GM12878 (cell line): ENCODE measurements around the gene PIWIL1.

ENCODE experiments used
- CBX5 ChIP-seq: sonication (generic); IDR thresholded peaks from 2 replicates; pipeline ENCODE4 v1.6.1; 2016; ENCODE audit warnings: low read depth, moderate library complexity, mild to moderate bottlenecking, inconsistent platforms
- CEBPB ChIP-seq, 2 experiments: fragments of 150-350 bp in 1 of 2; IDR thresholded peaks; 2 replicates each; pipeline ENCODE4 v1.6.1; 2012 to 2014; ENCODE audit warnings: low read depth in 2 of 2, low read length in 2 of 2, borderline replicate concordance in 1 of 2, inconsistent platforms in 1 of 2
- CHD1 ChIP-seq: IDR thresholded peaks from 2 replicates; pipeline ENCODE4 v1.6.1; 2012; ENCODE audit warnings: low read depth, low read length, improper control_type of control experiment
- EZH2 ChIP-seq: IDR thresholded peaks from 2 replicates; pipeline ENCODE4 v1.6.1; 2012; ENCODE audit warnings: low read depth, mild to moderate bottlenecking, control low read depth, inconsistent platforms, low read length, borderline replicate concordance; ENCODE audit not compliant: control insufficient read depth
- HCFC1 ChIP-seq: fragments of 150-350 bp; IDR thresholded peaks from 2 replicates; pipeline ENCODE4 v1.6.1; 2014; ENCODE audit warnings: low read length
- KDM1A ChIP-seq: fragments of 200-600 bp; sonication (generic); IDR thresholded peaks from 2 replicates; pipeline ENCODE4 v1.6.1; 2016; ENCODE audit warnings: borderline replicate concordance
- SIN3A ChIP-seq: IDR thresholded peaks from 2 replicates; pipeline ENCODE4 v1.6.1; 2012; ENCODE audit warnings: low read depth, low read length, improper control_type of control experiment
- YY1 ChIP-seq: IDR thresholded peaks from 2 replicates; pipeline ENCODE4 v1.6.1; 2011; ENCODE audit warnings: low read depth, mild to moderate bottlenecking, low read length
- ZNF274 ChIP-seq: IDR thresholded peaks from one replicate; pipeline ENCODE4 v1.8.0; 2011; ENCODE audit not compliant: insufficient read length, insufficient read depth
- ZNF384 ChIP-seq: IDR thresholded peaks from 2 replicates; pipeline ENCODE4 v1.6.1; 2012; ENCODE audit warnings: low read depth, mild to moderate bottlenecking, low read length, improper control_type of control experiment, borderline replicate concordance
- TF ChIP-seq, protein P1 (sequence below), 3 experiments: IDR thresholded peaks in 2 of 3; conservative IDR thresholded peaks in 1 of 3; 2 replicates each; pipeline ENCODE4 v1.5.1; 2011; ENCODE audit warnings: low read depth in 3 of 3, low read length in 3 of 3, mild to moderate bottlenecking in 3 of 3, control low read depth in 2 of 3, moderate library complexity in 2 of 3, inconsistent platforms in 1 of 3, mixed read lengths in 1 of 3; ENCODE audit not compliant: control insufficient read depth in 2 of 3, insufficient read depth in 1 of 3; ENCODE audit errors: extremely low read depth in 1 of 3
- TF ChIP-seq, protein P2 (sequence below): IDR thresholded peaks from 2 replicates; pipeline ENCODE4 v1.6.1; 2012; ENCODE audit warnings: low read depth, low read length, improper control_type of control experiment

- TF ChIP-seq SIN3A, result no peak
- TF ChIP-seq, protein P1, sequence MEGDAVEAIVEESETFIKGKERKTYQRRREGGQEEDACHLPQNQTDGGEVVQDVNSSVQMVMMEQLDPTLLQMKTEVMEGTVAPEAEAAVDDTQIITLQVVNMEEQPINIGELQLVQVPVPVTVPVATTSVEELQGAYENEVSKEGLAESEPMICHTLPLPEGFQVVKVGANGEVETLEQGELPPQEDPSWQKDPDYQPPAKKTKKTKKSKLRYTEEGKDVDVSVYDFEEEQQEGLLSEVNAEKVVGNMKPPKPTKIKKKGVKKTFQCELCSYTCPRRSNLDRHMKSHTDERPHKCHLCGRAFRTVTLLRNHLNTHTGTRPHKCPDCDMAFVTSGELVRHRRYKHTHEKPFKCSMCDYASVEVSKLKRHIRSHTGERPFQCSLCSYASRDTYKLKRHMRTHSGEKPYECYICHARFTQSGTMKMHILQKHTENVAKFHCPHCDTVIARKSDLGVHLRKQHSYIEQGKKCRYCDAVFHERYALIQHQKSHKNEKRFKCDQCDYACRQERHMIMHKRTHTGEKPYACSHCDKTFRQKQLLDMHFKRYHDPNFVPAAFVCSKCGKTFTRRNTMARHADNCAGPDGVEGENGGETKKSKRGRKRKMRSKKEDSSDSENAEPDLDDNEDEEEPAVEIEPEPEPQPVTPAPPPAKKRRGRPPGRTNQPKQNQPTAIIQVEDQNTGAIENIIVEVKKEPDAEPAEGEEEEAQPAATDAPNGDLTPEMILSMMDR (IDR thresholded peaks at IDR 0.05 in 2 of 3, conservative IDR thresholded peaks at IDR 0.05 in 1 of 3; ENCODE audit: control insufficient read depth in 2 of 3, extremely low read depth in 1 of 3, insufficient read depth in 1 of 3, low read depth in 3 of 3, low read length in 3 of 3), result no peak
- no peak for TF ChIP-seq ZNF384
- TF ChIP-seq EZH2, result no peak
- TF ChIP-seq CEBPB (IDR thresholded peaks at IDR 0.05; ENCODE audit: borderline replicate concordance in 1 of 2, low read depth in 2 of 2, low read length in 2 of 2), result no peak
- TF ChIP-seq KDM1A, result no peak
- TF ChIP-seq ZNF274, result no peak
- no peak for TF ChIP-seq CBX5
- no peak for TF ChIP-seq YY1
- TF ChIP-seq HCFC1, result no peak
- TF ChIP-seq CHD1, result no peak
- TF ChIP-seq, protein P2, sequence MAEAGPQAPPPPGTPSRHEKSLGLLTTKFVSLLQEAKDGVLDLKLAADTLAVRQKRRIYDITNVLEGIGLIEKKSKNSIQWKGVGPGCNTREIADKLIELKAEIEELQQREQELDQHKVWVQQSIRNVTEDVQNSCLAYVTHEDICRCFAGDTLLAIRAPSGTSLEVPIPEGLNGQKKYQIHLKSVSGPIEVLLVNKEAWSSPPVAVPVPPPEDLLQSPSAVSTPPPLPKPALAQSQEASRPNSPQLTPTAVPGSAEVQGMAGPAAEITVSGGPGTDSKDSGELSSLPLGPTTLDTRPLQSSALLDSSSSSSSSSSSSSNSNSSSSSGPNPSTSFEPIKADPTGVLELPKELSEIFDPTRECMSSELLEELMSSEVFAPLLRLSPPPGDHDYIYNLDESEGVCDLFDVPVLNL, result no peak
These were observed 13.0 kb downstream of the PIWIL1 start for GRCh38 chr12:130350715-130351114.
